GM10847 (cell line): ENCODE data around the gene NOL6.

Experiments
- POLR2A ChIP-seq: IDR thresholded peaks from 2 replicates; pipeline ENCODE4 v1.6.1; 2011; ENCODE audit not compliant: insufficient read length; ENCODE audit errors: extremely low read depth

Gene NOL6

DNA sequence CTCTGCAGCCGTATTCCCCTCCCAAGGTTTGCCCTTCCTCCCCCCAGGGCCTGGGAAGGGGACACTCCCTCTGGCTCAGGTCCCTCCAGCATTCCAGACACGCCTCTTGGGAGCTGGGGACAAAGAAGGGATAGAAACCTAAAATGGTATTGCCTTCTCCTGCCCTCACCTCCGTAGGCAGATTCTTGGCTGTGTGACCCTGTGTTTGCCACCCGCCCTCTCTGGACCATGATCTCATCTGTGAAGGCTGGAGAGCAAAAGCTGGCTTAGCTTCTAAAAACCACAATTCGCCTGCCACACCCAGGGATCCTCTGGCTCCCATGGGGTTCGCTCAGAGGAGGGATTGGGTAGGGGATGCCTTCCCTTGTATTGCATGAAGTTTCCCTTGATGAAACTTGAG lies 34.0 kb downstream of the NOL6 start:
- no peak for TF ChIP-seq POLR2A

DNA sequence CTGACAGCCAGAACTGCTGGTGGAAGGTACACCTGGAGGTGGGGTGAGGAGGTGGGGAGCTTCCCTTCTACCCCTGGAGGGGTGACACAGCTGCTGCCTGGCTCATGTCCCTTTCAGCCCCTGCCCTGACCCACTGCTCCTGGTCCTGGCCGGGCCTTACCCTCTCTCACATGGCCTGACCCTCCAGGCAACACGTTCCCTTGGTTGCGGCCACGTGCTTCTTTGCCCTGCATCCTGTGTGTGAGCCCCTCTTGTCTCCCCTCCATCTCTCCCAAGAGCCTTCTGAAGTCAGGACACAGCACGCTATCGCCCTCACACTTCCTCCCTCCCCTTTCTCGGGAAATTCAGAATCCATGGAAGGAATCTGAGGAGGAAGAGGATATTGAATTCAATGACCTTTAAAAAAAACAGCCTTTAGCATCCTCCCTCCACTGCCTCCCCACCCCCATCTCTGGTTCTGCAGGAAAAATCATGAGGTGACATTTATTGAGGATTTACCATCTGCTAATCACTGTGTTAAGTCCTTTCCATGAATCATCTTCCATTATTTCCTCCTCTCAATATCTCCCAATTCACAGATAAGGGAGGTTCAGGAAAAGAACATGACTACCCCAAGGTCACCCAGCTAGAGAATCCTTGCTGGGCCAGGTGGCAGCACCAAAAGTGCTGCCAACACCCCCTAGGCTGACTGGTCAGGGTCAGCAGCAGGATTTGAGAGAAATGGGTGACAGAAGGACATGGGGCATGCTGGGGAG lies 34.6 kb downstream of the NOL6 start:
- TF ChIP-seq POLR2A, result no peak

- TF ChIP-seq POLR2A, result no peak
Measured at GRCh38 chr9:33437898-33438297, 35.8 kb downstream of the NOL6 start.

GRCh38 chr9:33437205-33437604 lies 36.5 kb downstream of the NOL6 start:
- no peak for TF ChIP-seq POLR2A

GRCh38 chr9:33436445-33436844 lies 37.3 kb downstream of the NOL6 start:
- TF ChIP-seq POLR2A, result no peak

DNA sequence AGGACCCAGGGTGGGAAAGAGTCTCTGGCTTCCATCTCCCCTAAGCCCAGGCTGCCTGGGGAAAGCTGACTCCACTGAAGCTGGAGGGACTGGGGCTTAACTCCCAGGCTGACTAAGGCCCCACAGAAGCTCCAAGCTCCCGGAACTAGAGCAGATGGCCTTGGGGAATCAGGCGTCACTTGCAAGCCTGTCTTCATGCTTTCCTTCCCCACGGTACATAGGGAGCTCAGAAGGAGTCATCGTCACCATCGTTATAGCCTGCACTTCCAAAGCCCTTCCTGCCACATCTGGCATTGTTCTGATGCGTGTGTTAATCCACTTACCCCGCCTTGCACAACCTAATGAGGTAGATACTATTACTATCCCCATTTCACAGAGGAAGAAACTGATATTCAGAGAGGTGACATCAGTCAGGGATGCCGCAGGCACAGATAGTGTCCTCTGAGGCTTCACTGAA lies 37.9 kb downstream of the NOL6 start:
- TF ChIP-seq POLR2A, result no peak

GRCh38 chr9:33434317-33435105 lies 39.2 kb downstream of the NOL6 start:
- TF ChIP-seq POLR2A, result no peak

DNA sequence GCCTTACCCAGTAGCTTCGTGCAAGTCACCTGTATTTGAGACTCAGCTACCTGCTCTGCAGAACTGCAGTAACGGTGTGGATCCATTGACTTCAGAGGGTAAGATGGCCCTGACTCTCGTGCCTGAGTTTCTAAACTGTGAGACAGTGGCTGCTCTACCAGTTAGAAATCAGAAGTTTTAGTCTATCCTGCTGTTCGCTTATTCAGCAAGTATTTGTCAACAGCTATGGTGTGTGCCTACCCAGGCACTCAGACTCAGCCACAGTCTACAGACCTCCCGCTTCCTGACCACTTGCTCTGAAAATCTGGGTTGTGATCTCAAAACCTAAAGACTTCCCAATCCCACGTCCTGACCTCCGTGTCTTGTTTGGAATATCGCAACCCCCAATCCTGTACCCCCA lies 39.9 kb downstream of the NOL6 start:
- TF ChIP-seq POLR2A, result no peak

DNA sequence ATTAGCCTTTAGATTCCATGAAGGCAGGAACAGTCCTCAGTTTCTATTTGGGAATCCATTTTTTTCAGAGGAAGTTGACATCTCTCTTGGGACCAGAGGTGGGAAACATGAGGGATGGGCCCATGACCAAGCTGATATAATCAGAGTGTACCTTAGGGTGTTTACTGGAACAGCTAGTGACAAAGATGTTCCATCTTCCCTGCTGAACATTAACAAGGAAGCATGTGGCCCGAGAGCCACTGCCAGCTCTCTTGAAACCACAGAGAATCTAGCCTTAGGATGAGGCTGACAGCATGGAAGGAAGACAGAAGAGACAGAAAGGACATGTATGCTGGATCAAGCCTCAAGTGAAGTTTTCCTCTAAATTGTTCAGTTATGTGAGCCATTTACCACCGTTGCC lies 42.3 kb downstream of the NOL6 start:
- no peak for TF ChIP-seq POLR2A

DNA sequence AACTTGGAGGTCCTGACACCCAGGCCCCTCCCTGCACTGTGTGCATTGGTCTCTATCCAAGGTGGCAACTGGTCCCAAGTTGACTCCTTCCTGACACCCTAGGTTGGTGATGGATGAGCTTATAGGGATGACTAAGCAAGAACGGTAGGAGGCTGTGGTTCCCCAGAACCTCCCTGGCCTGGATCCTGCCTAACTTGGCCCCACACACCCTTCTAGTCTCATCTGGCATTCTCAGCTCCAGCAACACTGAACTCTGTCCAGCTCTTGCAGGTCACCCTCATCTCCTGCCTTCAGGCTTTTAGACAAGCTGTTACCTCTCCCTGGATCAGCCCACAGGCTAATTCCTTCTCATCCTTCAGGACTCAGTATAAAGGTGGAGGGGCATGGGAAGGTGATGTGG lies 42.8 kb downstream of the NOL6 start:
- no peak for TF ChIP-seq POLR2A

DNA sequence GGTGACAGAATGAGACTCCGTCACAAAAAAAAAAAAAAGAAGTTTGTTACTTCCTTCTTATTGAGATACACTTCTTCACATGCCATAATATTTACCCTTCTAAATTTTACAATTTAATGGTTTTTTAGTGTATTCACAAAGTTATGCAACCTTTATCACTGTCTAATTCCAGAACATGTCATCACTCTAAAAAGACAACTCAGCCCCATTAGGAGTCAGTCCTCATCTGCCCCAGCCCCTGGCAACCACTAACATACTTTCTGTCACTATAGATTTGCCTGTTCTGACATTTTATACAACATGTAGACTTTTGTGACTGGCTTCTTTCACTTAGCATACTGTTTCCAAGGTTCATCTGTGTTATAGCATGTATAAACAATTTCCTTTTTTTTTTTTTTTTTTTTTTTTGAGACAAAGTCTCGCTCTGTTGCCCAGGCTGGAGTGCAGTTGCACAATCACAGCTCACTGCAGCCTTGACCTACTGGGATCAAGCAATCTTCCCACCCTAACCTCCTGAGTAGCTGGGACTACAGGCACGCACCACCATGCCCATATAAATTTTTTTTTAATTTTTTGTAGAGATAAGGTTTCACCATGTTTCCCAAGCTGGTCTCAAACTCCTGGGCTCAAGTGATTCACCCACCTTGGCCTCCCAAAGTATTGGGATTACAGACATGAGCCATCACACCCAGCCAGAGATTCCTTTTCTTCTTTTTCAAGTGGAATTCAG lies 44.3 kb downstream of the NOL6 start:
- TF ChIP-seq POLR2A, result no peak

DNA sequence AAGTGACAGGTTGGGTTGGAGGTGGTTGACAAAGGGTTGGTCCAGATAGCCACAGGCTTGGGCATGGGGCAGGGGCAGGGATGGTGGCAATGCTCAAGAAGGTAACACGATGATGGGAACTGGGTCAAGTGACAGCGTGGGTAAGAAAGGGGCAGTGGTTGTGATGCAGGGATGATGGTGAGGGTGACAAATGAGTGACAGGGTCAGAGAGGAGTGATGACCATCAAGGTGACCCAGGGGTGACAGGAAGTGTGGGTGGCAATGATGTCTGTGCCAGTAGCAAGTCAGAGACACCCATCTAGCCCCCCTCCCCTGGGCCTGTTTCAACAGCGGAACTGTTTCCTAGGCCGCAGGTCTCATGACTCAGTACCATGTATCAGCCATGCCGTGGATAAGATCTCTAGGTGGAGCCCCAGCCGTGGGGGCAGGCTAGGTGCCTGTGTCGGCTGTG lies 46.9 kb downstream of the NOL6 start:
- no peak for TF ChIP-seq POLR2A

- TF ChIP-seq POLR2A, result no peak
Measured at GRCh38 chr9:33425128-33425533, 48.6 kb downstream of the NOL6 start.

- no peak for TF ChIP-seq POLR2A
Measured at GRCh38 chr9:33419708-33420303, 53.9 kb downstream of the NOL6 start.

DNA sequence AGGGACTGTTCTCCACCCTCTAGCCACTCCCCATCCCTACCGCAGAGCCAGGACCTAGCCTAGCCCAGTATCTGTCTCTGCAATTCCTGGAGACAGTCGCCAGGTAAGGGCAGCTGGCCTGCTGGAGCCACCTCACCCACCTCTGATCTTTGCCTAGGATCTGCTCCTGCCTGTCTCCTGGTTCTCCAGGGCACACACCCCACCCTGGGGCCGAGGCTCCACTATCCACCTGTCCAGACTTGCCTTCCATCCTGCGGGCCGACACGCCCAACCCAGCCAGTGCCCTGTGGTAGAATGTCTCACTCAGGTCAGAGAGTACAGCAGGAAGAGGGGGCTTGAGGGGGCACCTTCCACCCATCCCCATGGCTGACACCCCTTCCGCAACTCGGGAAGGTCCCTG lies 55.6 kb downstream of the NOL6 start:
- TF ChIP-seq POLR2A, result no peak
